DLD1 (cell line): ENCODE data around the gene OAT.
"Not testable (repeated sequence)": the region's sequence is repeated elsewhere in the genome, so short reads cannot be mapped to it uniquely, and the experiment has no call there.

Experiments
- in situ Hi-C: cut with HindIII; loops from 2 replicates; pipeline ENCODE4 v1.10.0; 2017; ENCODE audit warnings: low sequenced_read_pairs

The OAT gene

DNA sequence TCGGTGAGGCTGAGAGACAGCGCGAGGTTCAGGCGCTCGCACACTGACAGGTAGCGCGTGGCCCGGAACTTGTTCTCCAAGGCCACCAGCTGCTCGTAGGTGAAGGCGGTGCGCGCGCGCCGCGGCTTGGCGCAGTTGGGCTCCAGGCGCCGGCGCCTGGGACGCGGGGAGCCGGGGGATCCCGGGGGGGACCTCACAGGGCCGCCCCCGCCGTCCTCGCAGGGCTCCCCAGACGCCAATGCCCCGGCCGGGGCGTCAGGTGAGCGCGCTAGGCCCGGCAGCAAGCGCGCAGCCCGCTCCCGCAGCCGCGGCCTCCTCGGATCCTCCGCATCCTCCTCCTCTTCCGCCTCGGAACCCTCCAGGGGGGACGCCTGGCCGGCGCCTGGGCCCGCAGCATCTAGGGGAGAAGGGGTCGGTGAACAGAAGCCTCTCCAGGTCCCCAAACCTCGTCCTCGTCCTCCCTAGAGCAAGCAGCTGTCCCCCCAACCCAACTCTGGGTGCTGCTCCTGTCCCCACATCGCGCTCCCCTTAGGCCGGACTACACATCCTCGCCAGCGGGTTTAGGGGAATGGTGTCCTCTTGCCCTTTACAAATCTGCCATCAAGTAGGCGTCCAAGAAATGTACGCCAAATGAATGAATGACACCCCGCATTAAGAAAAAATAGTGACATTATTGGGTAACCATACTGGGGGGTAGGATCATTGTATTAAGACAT is 29.2 kb upstream of the OAT start:
- in situ Hi-C loops, result no loop called here

DNA sequence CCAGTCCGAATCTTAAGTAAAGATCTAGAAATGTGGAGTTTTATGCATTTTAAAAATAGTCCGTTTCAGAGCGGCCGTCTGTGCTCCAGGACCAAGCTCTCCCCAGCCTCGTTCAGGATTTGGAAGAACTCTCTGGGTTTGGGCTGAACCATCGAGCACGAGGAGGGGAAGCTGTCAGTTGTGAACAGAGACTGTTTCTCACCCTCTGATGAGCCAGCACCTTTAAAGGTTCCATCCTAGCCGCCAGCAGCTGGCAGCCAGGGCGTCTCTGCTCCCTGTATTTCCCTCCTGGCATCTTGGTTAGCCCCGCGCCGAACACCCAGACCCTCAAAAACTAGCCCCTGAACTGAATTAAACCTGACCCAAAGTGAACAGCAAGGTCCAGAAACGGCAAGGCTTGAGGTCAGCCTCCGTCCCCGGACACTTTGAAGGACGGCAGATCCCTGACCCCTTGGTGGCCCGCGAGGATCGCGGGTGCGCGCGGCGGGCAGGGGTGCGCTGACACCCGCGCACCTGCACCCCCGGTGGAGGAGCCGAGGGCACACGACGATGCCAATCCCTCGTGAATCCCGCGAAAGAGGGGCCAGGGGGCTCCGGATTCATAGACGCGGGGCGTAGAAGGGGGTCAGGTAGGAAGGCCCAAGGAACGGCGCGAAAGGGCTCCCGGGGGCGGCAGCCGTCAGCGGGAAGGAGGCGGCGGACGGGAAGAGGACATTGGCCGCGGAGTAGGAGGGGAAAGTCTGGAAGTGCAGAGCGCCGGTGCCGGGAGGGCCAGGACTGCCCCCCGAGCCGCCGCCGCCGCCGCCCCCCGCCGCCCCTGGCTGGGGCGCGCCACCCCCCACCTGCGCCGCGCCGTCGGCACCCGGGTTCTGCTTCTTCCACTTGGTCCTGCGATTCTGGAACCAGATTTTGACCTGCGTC is 28.4 kb upstream of the OAT start:
- in situ Hi-C loops, result no loop called here

GRCh38 chr10:124441694-124442093 is 23.0 kb upstream of the OAT start:
- in situ Hi-C loops, result not testable (repeated sequence)

- in situ Hi-C loops, result no loop called here
These were observed 17.5 kb upstream of the OAT start for GRCh38 chr10:124436191-124436638.

DNA sequence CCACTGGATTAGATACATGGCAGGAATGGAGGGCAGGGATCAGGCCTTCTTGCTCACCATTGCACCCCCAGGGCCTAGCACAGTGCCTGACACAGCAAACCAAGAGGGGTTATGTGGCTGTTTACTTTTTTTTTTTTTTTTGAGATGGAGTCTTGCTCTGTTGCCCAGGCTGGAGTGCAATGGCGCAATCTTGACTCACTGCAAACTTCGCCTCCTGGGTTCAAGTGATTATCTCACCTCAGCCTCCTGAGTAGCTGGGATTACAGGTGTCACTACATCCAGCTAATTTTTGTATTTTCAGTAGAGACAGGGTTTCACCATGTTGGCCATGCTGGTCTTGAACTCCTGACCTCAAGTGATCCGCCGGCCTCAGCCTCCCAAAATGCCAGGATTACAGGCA is 17.0 kb upstream of the OAT start:
- in situ Hi-C loops, result not testable (repeated sequence)

DNA sequence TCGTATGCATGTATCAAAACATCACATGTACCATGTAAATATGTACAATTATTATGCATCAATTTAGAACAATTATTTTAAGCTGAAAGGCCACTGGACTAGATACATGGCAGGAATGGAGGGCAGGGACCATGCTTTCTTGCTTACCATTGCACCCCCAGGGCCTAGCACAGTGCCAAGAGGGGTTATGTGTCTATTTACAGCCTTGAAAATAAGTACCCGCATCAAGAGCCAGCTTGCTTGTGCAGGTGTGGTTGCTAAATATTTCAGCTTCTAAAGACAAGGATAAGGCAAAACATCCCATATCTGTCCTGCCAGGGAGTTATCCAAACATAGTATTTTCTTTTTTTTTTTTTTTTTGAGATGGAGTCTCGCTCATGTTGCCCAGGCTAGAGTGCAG is 14.7 kb upstream of the OAT start:
- in situ Hi-C loops, result no loop called here

DNA sequence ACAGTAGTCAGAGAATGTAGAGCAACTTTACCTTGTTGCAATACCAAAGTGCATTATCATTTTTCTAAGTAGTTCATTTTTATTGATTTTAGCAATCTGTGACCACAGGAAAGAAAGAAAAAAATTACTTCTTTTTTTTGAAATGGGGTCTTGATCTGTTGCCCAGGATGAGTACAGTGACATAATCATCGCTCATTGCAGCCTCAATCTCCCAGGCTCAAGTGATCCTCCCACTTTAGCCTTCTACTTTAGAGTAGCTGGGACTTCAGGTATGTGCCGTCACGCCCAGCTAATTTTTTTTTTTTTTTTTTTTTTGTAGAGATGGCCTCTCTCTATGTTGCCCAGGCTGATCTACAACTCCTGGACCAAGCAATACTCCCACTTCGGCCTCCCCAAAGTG is 11.4 kb upstream of the OAT start:
- in situ Hi-C loops, result no loop called here

DNA sequence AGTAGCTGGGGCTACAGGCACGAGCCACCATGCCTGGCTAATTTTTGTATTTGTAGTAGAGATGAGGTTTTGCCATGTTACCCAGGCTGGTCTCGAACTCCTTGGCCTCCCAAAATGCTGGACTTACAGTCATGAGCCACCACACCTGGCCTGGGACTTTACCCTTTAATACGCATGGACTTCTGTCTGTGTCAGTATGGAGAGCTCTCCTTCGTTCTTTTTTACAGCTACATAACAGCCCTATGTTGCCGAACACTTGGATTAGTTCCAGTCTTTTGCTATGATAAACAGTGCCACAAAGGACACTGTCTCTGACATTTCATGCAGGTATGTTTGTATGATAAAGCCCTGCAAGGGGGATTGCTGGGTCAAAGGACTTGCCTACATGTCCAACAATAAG is 10.9 kb upstream of the OAT start:
- in situ Hi-C loops, result no loop called here

- in situ Hi-C loops, result no loop called here
These were observed 9.6 kb upstream of the OAT start for GRCh38 chr10:124428207-124428777.

GRCh38 chr10:124425227-124425962 is 6.7 kb upstream of the OAT start:
- in situ Hi-C loops, result no loop called here

GRCh38 chr10:124423813-124424212 is 5.1 kb upstream of the OAT start:
- in situ Hi-C loops, result no loop called here

- in situ Hi-C loops, result no loop called here
These were observed 4.0 kb upstream of the OAT start for GRCh38 chr10:124422742-124423141.

- in situ Hi-C loops, result no loop called here
These were observed 1.5 kb upstream of the OAT start for GRCh38 chr10:124420254-124420653.

DNA sequence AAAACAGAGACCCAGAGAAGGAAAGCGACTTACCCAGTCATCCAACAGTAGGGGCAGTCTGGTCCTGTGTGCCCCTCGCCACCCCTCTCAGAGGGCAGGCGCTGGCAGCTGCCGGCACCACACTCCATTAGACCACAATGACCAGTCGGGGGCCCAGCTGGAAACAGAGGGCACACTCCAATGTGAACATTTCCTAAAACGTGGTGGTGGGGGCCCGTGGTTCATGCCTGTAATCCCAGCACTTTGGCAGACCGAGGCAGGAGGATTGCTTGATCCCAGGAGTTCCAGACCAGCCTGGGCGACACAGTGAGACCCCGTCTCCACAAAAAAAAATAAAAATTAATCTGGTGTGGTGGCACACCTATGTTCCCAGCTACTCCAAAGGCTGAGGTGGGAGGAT is 912 bp upstream of the OAT start:
- in situ Hi-C loops, result no loop called here

GRCh38 chr10:124417895-124418725 is 613 bp downstream of the OAT start:
- in situ Hi-C loops, result no loop called here

DNA sequence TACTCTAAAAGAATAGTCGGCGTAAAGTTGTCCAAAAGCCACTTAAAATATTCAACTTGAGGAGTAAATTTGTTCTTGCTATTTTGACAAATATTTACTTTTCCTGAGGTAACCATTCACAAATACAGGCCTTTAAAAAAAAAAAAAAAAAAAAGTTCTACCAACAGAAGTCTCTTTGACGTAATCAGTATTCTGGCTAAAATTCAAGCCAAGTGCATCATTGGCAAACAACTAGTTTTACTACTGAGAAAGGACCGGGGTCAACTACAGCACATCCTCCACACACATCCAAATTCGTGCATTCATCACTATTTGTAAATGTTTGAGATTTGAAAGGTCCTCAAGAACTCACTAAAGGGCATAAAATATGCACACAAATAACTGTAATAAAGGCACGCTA is 2.0 kb downstream of the OAT start:
- in situ Hi-C loops, result no loop called here

GRCh38 chr10:124415210-124415609 is 3.5 kb downstream of the OAT start:
- in situ Hi-C loops, result no loop called here

DNA sequence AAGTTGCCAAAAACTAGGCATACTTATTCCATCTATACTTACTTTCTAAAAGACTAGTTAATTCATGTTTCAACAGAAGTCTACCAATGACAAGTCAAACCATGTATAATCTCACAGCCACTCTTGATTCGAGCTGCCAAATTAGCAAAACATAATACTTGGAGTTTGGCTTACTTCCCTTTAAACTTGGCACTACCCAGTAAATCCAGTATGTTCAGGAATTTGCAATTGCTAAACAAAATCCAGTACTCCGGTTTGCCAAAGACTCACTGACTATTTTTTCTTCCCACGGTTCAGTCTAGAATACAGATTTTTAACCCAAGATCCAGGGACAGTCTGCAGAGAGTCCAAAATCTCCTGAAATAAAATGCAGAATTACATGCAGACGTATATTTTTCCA is 4.6 kb downstream of the OAT start:
- in situ Hi-C loops, result no loop called here

DNA sequence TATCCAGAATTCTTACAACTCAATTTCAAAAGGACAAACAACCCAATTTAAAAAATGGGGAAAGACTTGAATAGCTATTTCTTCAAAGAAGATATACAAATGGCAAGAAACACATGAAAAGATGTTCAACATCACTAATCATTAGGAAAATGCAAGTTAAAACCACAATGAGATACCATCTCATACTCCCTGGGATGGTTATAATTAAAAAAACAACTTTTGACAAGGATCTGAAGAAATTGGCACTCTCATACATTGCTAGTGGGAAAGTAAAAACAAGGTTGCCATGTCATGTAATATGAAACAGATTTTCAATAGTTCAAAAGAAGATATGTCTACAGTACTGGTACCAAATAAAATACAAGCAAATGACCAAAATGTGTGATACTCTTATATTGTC is 9.0 kb downstream of the OAT start:
- in situ Hi-C loops, result no loop called here

- in situ Hi-C loops, result no loop called here
These were observed 10.4 kb downstream of the OAT start for GRCh38 chr10:124408357-124408756.
